ENCODE data around the gene CIAO2B.
A peak's percentile ranks its signal among the peaks of the same experiment; 100 is the strongest.
"Not testable (repeated sequence)": the region's sequence is repeated elsewhere in the genome, so short reads cannot be mapped to it uniquely, and the experiment has no call there.

Gene CIAO2B

DNA sequence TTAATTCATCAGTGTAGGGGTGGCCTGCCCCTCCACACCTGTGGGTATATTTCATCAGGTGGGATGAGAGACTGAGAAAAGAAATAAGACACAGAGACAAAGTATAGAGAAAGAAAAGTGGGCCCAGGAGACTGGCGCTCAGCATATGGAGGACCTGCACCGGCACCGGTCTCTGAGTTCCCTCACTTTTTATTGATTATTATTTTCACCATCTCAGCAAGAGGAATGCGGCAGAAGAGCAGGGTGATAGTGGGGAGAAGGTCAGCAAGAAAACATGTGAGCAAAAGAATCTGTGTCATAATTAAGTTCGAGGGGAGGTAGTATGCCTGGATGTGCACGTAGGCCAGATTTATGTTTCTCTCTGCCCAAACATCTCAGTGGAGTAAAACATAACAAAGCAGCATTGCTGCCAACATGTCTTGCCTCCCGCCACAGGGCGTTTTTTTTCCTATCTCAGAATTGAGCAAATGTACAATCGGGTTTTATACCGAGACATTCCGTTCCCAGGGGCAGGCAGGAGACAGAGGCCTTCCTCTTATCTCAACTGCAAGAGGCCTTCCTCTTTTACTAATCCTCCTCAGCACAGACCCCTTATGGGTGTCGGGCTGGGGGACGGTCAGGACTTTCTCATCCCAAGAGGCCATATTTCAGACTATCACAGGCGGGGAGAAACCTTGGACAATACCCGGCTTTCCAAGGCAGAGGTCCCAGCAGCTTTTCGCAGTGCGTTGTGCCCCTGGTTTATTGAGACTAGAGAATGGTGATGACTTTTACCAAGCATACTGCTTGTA is 21.4 kb upstream of the CIAO2B start:
- not testable (repeated sequence) for DNase-seq

DNA sequence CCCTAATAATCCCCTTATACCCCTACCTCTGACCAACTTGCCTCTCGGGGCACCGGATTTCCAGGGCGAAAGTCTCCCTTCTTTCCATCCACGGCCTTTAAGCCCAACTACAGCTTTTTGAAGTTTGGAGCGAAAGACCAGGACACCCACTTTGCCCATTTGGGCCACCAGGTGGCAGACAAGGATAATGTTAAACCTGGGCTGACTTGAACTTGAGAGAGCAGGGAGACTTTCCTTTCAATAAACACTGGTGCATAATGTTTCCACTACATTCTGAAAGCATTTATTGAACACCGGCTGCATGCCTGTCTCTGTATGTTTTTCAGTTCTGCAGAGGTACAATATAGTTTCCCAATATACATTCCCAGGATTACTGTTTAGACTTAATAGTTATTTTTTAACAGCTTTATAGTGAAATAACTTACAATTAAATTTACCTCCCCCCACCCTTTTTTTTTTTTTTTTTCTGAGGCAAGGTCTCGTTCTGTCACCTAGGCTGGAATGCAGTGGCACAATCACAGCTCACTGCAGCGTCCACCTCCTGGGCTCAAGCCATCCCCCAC is 20.0 kb upstream of the CIAO2B start:
- DNase-seq: peak; percentile 70 to 73

DNA sequence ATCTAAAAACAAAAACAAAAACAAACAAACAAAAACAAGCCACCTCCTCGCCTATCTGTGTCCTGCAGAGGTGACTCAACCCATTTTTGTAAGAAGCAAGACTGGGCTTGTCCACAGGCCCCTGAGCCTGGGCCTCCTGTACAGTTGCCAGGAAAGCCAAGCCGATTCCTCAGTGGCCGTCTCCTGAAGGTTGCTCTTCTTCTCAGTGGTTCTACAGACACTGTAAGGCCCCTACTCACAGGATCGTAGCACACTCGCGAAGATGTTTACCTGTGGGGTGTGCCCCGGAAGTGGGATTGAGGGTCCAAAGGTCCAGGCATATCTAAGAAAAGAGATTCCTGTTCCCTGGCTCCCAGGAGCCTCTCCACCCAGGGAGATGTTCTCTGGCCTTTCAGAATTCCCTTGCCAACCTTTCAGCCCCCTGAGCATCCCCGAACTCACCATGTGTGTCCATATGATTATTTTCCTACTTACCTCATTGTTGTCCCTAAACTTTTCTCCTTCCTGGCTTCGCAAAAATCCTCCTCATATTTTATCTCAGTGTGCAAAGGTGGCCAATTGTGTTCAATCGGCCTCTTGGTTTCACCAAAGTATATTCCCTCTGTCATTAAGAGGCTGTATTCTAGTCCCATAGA is 19.4 kb upstream of the CIAO2B start:
- no peak for DNase-seq

DNA sequence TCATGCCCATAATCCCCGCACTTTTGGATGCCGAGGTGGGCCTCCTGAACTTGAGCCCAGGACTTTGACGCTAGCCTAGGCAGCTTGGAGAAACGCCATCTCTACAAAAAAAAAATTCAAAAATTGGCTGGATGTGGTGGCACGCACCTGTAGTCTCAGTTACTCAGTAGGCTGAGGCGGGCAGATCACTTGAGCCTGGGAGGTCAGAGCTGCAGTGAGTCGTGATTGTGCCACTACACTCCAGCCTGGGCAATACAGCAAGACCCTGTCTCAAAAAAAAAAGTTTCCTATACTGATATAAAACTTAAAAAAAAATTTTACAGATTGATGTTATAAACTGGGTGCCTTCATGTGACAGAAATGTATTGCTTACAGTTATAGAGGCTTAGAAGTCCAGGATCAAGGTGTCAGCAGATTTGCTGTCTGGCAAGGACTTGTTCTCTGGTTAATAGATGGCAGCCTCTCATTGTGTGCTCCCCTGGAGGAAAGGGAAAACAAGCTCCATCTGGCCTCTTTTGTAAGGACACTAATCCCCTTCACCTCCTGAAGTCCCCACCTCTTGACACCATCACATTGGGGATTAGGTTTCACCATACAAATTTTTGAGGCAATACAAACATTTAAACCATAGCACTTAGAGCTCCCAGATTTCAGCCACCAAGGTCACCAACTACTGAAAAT is 18.4 kb upstream of the CIAO2B start:
- DNase-seq: no peak

DNA sequence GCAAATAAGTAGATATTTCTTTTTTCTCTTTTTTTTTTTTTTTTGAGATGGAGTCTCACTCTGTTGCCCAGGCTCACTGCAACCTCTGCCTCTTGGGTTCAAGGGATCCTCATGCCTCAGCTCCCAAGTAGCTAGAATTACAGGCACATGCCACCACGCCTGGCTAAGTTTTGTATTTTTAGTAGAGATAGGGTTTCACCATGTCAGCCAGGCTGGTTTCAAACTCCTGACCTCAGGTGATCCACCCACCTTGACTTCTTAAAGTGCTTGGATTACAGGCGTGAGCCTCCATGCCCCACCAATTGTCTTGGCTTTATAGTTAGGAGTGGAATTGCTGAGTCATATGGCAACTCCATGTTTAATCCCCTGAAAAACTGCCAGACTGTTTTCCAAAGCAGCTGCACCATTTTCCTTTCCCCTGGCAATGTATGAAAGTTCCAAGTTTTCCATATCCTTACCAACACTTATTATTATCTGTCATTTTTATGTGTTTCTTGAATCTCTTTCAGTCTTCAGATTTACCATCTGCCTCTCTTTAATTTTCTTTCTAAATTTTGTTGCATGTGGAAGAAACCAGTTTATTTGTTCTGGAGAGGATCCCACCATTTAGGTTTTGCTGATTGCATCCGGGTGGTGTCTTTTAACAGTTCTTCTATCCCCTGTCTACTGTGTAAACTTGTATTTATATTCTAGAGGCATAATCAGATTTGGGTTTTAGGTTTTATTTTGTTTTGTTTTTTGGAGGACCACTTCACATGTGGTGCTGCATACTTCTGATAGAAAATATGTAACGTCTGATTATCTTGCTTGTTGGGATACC is 17.0 kb upstream of the CIAO2B start:
- no peak for DNase-seq

DNA sequence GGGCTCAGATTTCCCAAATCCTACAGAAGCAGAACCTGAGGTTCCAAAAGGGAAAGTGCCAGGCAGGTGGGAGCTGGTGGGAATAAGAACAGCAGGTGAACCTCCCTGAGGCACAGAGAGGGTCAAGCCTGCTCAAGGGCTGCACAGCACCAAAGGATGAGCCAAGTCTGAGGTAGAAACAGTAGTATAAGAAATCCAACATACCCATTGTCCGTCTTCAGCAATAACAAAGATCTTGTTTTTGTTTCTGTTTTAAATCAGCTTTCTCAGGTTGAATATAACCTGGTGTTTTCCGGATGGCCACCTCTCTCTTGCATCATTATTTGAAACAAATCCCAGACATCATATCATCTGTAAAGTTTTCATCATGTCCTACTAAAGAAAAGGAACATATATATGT is 16.2 kb upstream of the CIAO2B start:
- no peak for DNase-seq

DNA sequence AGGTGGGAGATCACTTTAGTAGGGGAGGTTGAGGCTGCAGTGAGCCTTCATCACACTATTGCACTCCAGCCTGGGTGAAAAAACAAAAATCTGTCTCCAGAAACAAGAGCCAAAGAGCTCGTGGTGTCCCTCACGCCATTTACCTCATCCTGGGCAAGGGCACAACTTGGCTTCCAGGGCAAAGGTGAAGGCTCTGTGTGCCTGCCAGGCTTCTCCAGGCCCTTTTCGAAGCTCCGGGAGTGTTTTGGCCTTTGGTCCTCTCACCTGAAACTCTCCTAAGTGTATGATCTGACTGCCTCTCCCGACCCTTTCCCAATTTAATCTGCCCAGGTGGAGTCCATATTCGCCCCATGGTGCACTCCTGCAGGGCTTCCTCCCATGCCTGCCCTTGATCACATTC is 15.3 kb upstream of the CIAO2B start:
- no peak for DNase-seq

DNA sequence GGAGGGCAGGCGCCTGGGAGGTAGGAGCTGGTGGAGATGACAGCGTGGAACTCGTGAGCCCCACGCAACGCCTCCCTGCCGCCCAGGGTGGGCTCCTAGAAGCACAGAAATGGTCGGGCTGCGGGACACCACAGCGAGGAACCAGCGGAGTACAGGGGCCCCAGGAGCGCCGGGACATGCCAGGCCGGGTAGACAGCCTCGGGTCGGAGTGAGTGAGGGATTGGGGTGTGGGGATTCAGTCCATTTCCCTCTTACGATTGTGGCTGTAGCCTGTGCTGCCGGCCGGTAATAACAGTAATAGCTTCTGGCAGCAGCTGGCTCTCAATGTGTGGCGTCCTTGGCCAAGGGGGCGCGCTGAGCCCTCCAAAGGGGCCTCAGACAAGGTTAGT is 14.6 kb upstream of the CIAO2B start:
- no peak for DNase-seq

DNA sequence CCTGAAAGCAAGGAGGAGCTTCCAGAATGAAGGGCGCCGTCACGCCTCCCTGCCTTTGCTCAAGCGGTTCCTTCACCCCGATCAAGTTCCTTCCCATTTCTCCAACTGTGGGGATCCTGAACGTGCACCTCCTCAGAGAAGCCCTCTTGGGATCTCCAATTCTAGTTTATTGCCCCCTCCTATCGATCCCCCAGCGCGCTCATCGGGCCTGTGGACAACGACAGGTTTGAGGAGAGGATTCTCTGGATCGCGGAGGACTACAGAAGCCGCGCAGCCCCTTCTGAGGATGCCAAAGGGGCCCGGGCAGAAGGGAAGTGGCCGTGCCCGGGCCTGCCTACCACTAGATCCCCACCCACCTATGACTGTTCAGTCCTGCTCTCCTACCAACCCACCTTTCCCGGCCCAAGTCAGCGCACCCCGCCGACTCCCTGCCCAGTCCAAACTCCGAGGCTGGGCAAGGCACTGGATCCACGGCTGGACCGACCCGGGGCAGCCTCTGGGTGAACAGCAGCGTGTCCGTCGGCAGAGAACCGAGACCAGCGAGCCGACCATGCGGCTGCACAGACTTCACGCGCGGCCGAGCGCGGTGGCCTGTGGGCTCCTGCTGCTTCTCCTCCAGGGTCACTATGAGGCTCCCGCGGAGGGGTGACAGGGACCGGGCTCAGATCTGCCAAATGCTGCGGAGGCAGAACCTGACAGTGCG is 14.1 kb upstream of the CIAO2B start:
- DNase-seq: no peak

DNA sequence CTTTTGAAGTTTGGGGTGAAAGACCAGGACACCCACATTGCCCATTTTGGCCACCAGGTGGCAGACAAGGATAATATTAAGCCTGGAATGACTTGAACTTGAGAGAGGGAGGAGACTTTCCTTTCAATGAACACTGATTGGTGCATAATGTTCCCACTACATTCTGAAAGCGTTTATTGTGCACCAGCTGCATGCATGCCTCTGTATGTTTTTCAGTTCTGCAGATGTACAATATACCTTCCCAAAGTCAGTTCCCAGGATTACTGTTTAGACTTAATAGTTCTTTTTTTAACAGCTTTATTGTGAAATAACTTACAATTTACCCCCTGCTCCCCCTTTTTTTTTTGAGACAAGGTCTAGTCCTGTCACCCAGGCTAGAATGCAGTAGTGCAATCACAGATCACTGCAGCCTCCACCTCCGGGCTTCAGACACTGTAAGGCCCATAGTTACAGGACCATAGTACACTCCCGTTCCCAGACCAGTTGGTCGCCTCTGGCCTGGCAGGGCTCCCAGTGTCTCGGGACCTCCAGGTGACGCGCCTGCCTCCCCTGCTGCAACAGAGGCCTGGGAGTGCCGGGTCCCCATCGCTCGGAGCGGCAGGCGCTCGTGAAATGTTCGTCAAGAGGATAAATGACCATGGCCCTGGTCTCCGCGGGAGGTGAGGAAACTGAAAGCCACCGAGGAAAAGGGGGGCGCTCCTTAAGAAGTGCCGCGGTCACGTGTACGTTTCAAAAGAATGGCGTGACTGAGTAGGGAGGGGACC is 13.3 kb upstream of the CIAO2B start:
- peak; percentile 82 to 87 for DNase-seq

DNA sequence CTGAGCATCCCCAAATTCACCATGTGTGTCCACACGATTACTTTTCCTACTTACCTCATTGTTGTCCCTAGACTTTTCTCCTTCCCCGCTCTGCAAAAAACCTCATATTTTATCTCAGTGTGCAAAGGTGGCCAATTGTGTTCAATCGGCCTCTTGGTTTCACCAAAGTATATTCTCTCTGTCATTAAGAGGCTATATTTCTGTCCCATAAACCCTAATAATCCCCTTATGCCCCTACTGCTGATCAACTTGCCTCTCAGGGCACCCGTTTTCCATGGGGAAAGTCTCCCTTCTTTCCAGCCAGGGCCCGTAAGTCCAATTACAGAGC is 12.7 kb upstream of the CIAO2B start:
- no peak for DNase-seq

DNA sequence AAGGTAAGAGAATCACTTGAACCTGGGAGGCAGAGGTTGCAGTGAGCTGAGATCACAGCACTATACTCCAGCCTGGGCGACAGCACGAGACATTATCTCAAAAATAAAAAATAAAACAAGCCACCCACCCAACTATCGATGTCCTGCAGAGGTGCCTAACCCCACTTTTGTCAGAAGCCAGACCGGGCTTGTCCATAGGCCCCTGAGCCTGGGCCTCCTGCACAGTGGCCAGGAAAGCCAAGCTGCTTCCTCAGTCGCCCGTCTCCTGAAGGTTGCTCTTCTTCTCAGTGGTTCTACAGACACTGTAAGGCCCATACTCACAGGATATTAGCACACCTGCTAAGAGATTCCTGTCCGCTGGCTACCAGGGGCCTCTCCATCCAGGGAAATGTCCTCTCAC is 12.3 kb upstream of the CIAO2B start:
- no peak for DNase-seq

DNA sequence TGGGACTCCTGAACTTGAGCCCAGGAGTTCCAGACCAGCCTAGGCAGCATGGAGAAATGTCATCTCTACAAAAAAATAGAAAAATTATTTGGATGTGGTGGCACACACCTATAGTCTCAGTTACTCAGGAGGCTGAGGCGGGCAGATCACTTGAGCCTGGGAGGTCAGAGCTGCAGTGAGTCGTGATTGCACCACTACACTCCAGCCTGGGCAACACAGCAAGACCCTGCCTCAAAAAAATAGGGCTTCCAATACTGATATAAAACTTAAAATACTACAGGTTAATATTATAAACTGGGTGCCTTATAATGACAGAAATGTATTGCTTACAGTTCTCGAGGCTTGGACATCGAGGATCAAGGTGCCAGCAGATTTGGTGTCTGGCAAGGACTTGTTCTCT is 11.7 kb upstream of the CIAO2B start:
- DNase-seq: no peak

DNA sequence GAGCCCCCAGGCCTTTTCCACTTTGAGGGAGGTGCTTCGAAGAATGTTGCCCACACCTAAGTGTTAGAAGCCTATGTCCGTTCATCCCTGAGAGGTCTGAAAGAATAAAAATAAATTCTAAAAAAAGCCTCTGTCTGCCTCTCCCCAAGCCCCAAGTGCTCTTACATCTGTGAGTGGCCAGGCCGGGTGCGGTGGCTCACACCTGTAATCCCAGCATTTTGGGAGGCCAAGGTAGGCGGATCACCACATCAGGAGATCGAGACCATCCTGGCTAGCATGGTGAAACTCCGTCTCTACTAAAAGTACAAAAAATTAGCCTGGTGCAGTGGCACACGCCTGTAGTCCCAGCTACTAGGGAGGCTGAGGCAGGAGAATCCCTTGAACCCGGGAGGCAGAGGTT is 10.8 kb upstream of the CIAO2B start:
- DNase-seq: not testable (repeated sequence)

DNA sequence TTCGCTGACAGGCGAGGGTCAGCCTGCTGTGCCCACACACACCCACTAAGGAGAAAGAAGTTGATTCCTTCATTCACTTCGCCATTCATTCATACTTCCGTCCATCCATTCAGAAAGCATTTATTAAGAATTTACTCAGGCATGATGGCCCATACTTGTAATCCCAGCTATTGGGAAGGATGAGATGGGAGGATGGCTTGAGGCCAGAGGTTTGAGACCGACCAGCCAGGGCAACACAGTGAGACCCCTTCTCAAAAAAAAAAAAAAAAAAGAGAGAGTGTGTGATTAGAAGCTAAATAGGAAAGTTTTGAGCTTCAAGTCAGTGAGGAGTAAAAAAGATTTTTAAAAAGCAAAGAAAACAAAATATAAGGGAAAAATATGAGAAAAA is 9.8 kb upstream of the CIAO2B start:
- DNase-seq: no peak

DNA sequence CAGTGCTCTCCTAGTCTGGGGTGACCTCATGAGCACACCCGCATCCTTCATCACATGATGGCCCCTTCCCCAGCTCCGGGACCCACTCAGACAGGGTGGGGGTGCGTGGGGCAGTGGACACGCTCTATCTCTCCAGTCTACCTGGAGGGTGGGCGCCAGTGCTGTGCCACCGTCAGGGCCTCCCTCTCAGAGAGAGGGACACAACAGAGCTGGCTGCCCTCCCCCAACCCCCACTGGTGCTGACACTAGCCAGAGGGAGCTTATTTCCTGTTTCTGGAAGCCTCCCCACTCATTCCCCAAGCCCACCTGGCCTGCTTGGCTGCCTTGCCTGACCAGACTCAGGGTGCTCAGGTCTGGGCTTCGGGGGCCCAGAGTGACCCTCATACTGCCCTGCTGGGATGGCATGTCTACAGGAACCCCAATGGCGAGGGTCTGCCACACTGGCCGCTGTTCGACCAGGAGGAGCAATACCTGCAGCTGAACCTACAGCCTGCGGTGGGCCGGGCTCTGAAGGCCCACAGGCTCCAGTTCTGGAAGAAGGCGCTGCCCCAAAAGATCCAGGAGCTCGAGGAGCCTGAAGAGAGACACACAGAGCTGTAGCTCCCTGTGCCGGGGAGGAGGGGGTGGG is 9.3 kb upstream of the CIAO2B start:
- no peak for DNase-seq

DNA sequence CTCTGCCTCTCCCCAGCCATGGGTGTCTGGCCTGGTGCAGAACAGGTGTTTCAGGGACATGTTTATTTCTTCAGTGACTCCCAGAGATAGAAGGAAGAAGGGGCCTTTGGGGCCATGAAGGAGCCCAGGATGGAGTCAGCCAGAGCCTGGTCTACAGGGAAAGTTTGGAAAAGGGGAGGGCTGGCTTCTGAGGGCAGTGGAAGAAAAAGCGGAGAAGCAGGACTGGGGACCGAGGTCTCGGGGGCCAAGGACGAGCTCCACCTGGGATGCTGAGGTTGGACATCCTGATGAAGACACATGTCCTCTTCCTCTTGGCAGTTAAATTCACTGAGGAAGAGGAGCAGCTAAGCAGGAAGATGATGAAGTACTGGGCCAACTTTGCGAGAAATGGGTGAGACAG is 8.8 kb upstream of the CIAO2B start:
- no peak for DNase-seq

DNA sequence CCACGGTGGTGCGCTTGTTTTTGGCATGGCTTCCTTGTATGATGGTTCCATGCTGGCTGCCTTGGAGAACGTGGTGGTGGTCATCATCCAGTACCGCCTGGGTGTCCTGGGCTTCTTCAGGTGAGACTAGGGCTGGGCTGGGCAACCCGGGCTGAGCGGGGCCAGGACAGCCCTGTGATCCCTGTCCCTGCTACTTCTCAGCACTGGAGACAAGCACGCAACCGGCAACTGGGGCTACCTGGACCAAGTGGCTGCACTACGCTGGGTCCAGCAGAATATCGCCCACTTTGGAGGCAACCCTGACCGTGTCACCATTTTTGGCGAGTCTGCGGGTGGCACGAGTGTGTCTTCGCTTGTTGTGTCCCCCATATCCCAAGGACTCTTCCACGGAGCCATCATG is 6.0 kb upstream of the CIAO2B start:
- no peak for DNase-seq

DNA sequence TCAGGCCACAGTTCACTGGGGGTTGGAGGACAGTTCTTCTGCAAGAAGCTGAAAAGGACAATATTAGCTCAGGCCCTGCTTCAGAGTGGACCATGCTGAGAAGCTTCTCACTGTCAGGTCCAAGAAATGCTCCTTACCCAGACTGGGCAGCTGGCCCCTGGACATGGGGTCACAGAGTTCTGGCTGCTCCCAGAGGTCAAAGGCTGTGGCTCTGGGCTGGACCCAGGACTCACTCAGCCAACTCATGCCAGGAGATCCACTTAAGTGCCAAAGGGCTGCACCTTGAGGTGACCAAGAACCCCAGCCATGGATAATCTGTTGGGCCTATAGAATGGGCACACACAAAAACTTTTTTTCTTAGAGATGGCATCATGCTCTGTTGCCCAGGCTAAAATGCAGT is 5.2 kb upstream of the CIAO2B start:
- no peak for DNase-seq

DNA sequence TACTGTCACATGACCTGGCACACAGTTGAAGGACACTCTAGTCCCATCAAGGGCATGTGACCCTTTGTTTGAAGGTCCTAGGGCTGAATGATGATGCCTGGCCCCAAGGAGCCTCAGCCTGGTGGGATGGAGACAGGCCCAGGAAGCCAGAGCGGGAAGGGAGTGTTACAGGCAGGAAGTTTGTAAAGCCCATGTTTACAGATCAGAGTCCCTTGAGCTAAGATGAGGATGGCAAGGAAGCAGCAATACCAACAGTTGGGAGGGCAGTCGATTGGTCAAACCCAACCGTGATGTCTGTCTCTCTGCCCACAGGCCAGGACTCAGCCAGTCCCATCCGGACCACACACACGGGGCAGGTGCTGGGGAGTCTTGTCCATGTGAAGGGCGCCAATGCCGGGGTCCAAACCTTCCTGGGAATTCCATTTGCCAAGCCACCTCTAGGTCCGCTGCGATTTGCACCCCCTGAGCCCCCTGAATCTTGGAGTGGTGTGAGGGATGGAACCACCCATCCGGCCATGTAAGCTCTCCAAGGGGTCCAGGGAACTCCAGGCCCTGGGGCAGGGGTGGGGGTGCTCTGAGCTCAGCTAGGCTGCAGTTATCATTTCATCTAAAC is 3.6 kb upstream of the CIAO2B start:
- no peak for DNase-seq
